Measurements from ENCODE around the gene CLCA4. TPM values are rescaled to one million over a fixed set of nuclear protein-coding genes. Genes with fewer than 3 reads are reported as not detected.

CLCA4 gene
- total RNA-seq, 1 experiment from 2014 or later: 0.08 TPM

DNA sequence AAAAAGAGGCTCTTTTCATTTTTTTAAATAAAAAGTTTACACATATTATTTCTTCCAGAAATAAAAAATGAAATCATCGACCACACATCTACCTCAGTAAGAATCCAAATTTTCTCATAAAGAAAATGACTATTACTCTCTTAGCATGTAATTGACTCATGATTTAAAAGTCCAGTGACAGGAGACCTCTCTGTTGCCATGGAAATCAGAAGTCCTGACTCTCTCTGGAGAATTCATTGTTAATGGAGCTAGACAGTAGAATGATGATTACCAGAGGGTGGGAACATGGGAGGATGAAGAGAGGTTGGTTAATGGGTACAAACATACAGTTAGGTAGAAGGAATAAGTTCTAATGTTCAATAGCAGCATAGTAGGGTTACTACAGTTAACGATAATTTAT lies 5.0 kb upstream of the CLCA4 start:
- ChIA-PET POLR2A (no interaction called here), CTCF (no interaction called here)
- intact Hi-C loops (cut with micrococcal nuclease; ENCODE audit: unreplicated experiment) (no loop called here), in situ Hi-C loops (cut with HindIII; ENCODE audit: low pct_unique_long_range_greater_than_20kb, low sequenced_read_pairs) (no loop called here)
- no peaks in the 10 kb centered on the region for H3K4me1 ChIP-seq (ENCODE audit: control insufficient read depth, insufficient read depth, low read length)
- no peaks in the 10 kb centered on the region for H3K9me3 ChIP-seq (ENCODE audit: control insufficient read depth, insufficient read depth, low read depth, low read length)
- H3K27ac ChIP-seq (ENCODE audit: low read length): no peak overlapping the region
- no peaks in the 10 kb centered on the region for H3K27me3 ChIP-seq (ENCODE audit: control insufficient read depth, insufficient read depth, low read length)
- DNase-seq (ENCODE audit: low read depth, low spot score) (no peak), ATAC-seq (no peak)
- no TSS peak for BruUV-seq (replicated peaks)
- no peaks in the 10 kb centered on the region for H3K36me3 ChIP-seq (ENCODE audit: control insufficient read depth, insufficient read depth, low read length)
- TF ChIP-seq SIN3A (IDR thresholded peaks at IDR 0.05; ENCODE audit: borderline replicate concordance, insufficient read depth, low read depth, low read length): no peak
- no peak for TF ChIP-seq TCF7L2 (IDR thresholded peaks at IDR 0.05; ENCODE audit: low read depth, low read length)
- no peak for TF ChIP-seq POLR2AphosphoS5 (IDR thresholded peaks at IDR 0.05; ENCODE audit: low read depth, low read length)
- TF ChIP-seq, protein P1, sequence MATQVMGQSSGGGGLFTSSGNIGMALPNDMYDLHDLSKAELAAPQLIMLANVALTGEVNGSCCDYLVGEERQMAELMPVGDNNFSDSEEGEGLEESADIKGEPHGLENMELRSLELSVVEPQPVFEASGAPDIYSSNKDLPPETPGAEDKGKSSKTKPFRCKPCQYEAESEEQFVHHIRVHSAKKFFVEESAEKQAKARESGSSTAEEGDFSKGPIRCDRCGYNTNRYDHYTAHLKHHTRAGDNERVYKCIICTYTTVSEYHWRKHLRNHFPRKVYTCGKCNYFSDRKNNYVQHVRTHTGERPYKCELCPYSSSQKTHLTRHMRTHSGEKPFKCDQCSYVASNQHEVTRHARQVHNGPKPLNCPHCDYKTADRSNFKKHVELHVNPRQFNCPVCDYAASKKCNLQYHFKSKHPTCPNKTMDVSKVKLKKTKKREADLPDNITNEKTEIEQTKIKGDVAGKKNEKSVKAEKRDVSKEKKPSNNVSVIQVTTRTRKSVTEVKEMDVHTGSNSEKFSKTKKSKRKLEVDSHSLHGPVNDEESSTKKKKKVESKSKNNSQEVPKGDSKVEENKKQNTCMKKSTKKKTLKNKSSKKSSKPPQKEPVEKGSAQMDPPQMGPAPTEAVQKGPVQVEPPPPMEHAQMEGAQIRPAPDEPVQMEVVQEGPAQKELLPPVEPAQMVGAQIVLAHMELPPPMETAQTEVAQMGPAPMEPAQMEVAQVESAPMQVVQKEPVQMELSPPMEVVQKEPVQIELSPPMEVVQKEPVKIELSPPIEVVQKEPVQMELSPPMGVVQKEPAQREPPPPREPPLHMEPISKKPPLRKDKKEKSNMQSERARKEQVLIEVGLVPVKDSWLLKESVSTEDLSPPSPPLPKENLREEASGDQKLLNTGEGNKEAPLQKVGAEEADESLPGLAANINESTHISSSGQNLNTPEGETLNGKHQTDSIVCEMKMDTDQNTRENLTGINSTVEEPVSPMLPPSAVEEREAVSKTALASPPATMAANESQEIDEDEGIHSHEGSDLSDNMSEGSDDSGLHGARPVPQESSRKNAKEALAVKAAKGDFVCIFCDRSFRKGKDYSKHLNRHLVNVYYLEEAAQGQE (IDR thresholded peaks at IDR 0.05; ENCODE audit: insufficient read depth in 1 of 2, low read depth in 2 of 2, low read length in 1 of 2): no peak
- TF ChIP-seq, protein P2, sequence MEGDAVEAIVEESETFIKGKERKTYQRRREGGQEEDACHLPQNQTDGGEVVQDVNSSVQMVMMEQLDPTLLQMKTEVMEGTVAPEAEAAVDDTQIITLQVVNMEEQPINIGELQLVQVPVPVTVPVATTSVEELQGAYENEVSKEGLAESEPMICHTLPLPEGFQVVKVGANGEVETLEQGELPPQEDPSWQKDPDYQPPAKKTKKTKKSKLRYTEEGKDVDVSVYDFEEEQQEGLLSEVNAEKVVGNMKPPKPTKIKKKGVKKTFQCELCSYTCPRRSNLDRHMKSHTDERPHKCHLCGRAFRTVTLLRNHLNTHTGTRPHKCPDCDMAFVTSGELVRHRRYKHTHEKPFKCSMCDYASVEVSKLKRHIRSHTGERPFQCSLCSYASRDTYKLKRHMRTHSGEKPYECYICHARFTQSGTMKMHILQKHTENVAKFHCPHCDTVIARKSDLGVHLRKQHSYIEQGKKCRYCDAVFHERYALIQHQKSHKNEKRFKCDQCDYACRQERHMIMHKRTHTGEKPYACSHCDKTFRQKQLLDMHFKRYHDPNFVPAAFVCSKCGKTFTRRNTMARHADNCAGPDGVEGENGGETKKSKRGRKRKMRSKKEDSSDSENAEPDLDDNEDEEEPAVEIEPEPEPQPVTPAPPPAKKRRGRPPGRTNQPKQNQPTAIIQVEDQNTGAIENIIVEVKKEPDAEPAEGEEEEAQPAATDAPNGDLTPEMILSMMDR (IDR thresholded peaks at IDR 0.05): no peak
- no peak overlapping the region for H3K4me3 ChIP-seq (ENCODE audit: low read depth in 2 of 2, low read length in 2 of 2)

GRCh38 chr1:86542631-86543030 lies 4.2 kb upstream of the CLCA4 start:
- no TSS peak for BruUV-seq (replicated peaks)
- CTCF ChIA-PET: no interaction called here

More at GRCh38 chr1:86542631-86543030, 4.2 kb upstream of the CLCA4 start:
- POLR2A ChIA-PET: no interaction called here
- intact Hi-C loops (cut with micrococcal nuclease; ENCODE audit: unreplicated experiment) (no loop called here), in situ Hi-C loops (cut with HindIII; ENCODE audit: low pct_unique_long_range_greater_than_20kb, low sequenced_read_pairs) (no loop called here)
- Histone ChIP-seq H3K27me3 (ENCODE audit: control insufficient read depth, insufficient read depth, low read length) (no peaks in the 10 kb centered on the region), H3K9me3 (ENCODE audit: control insufficient read depth, insufficient read depth, low read depth, low read length) (no peaks in the 10 kb centered on the region), H3K36me3 (ENCODE audit: control insufficient read depth, insufficient read depth, low read length) (no peaks in the 10 kb centered on the region), H3K4me1 (ENCODE audit: control insufficient read depth, insufficient read depth, low read length) (no peaks in the 10 kb centered on the region), H3K4me3 (ENCODE audit: low read depth in 2 of 2, low read length in 2 of 2) (no peak overlapping the region), H3K27ac (ENCODE audit: low read length) (no peak overlapping the region)
- DNase-seq (ENCODE audit: low read depth, low spot score) (no peak), ATAC-seq (no peak)
- TF ChIP-seq POLR2AphosphoS5 (IDR thresholded peaks at IDR 0.05; ENCODE audit: low read depth, low read length) (no peak), TCF7L2 (IDR thresholded peaks at IDR 0.05; ENCODE audit: low read depth, low read length) (no peak), SIN3A (IDR thresholded peaks at IDR 0.05; ENCODE audit: borderline replicate concordance, insufficient read depth, low read depth, low read length) (no peak)
- TF ChIP-seq, protein P1 (IDR thresholded peaks at IDR 0.05; ENCODE audit: insufficient read depth in 1 of 2, low read depth in 2 of 2, low read length in 1 of 2): no peak
- TF ChIP-seq, protein P2 (IDR thresholded peaks at IDR 0.05): no peak
